ENCODE results near the gene ZNF423.

DNA sequence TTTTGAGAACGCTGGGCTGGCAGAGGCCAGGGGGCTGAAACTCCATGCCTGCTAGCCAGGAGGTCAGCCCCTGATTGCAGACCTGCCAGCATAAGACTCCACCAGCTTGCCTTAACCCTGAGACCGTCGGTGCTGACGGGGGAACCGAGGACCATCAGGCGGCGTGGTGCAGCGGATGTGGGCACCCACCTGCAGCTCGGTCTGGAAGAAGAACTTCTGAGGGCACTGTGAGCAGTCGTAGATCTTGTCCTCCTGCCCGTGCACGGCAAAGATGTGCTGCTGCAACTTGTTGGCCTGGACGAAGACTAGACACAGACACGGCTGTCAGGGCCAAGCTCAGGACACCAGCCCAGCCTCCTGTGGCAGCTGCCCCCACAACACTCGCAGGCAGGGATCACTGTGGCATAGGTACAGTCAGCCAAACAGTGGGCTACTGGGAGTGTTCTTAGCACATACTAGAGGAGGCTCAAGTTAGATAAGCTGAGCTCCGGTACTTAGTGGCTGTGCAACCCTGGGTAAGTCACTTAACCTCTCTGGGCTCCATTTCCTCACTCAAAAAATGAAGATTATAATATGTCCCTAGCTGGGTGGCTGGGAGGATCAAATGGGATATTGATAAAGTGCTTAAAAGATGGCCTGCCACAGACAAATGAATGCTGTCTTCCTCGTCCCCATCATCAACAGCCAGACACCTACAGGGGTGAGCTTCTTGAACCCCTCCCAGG lies 332.3 kb downstream of the ZNF423 start:
- no peak for TF ChIP-seq FOXA1 (IDR thresholded peaks at IDR 0.05)
- no peak for TF ChIP-seq HDGF (IDR thresholded peaks at IDR 0.05; ENCODE audit: borderline replicate concordance)
- no peak for TF ChIP-seq ELF4 (IDR thresholded peaks at IDR 0.05)
- TF ChIP-seq ARNT (IDR thresholded peaks at IDR 0.05), result no peak
- no peak for TF ChIP-seq SP1 (IDR thresholded peaks at IDR 0.05)
- no peak for TF ChIP-seq FOXK2 (IDR thresholded peaks at IDR 0.05)
- no peak for TF ChIP-seq FOXM1 (IDR thresholded peaks at IDR 0.05; ENCODE audit: borderline replicate concordance)
